SK-N-MC (cell line): Measurements from ENCODE around the gene TBC1D2B.

Source experiments
- EZH2 ChIP-seq: fragments of 200-600 bp; sonication (generic); IDR thresholded peaks from one replicate; pipeline ENCODE4 v1.6.1; 2017; ENCODE audit warnings: antibody characterized with exemption
- FOXP2 ChIP-seq: optimal IDR thresholded peaks from 2 replicates; pipeline ENCODE3; 2011; ENCODE audit warnings: mild to moderate bottlenecking, moderate library complexity; ENCODE audit not compliant: insufficient read depth; ENCODE audit errors: extremely low read length, control extremely low read depth
- POLR2AphosphoS5 ChIP-seq: IDR thresholded peaks from 2 replicates; pipeline ENCODE4 v1.6.1; 2012; ENCODE audit warnings: mild to moderate bottlenecking, low read depth, low read length, borderline replicate concordance

- no peak for TF ChIP-seq POLR2AphosphoS5
- TF ChIP-seq EZH2: no peak
- TF ChIP-seq FOXP2: no peak
These were observed 11.3 kb downstream of the TBC1D2B start for GRCh38 chr15:78065973-78066946.
